Measurements from ENCODE around the gene CREB3L1. TPM values are rescaled to one million over a fixed set of nuclear protein-coding genes. Genes with fewer than 3 reads are reported as not detected.
A peak's percentile ranks its signal among the peaks of the same experiment; 100 is the strongest.

CREB3L1 gene
- total RNA-seq, 1 donor from 2014 or later = 0.53 TPM

DNA sequence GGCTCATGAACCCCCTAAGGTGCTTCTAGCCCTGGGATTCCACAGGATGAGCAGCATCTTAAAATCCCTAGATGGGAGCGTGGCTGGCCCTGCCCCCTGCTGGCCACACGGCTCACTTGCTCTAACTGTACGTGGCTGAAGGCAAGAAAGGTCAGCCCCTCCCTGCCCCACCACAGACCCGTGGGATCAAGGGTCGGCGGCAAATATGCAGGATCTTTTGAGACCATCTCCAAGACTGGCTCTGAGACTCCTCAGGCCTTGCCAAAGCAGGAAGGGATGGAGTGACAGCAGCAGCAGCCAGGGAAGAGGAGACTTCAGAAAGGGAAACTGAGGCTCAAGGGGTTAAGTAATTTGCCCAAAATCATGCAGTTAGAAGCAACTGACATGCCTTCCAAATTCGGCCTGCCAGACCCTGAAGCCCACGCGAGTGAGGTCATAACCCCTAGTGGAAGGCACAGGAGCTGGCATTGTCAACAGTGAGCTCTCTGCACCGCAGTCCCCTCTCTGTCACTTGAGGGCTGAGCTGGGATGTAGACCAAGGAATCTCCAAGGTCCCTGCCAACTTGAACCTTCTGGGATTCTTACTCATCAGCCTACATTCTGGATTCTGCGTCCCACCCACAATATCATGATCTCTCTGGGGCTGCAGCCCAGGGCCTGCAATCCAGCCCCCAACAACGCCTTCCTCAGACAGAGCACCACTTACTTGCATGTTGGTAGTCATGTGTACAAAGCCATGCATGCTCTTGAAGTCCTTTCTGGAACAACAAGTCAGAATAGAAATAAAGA, 31.4 kb downstream of the CREB3L1 start:
- H3K4me3 ChIP-seq (ENCODE audit: low read depth, low read length) = no peak overlapping the region
- no peaks in the 10 kb centered on the region for H3K27me3 ChIP-seq (ENCODE audit: control insufficient read depth, insufficient read depth, low read length)
- no peak for FAIRE-seq
- peak; percentile 46 for DNase-seq (ENCODE audit: low read depth)
- TF ChIP-seq, protein P1, sequence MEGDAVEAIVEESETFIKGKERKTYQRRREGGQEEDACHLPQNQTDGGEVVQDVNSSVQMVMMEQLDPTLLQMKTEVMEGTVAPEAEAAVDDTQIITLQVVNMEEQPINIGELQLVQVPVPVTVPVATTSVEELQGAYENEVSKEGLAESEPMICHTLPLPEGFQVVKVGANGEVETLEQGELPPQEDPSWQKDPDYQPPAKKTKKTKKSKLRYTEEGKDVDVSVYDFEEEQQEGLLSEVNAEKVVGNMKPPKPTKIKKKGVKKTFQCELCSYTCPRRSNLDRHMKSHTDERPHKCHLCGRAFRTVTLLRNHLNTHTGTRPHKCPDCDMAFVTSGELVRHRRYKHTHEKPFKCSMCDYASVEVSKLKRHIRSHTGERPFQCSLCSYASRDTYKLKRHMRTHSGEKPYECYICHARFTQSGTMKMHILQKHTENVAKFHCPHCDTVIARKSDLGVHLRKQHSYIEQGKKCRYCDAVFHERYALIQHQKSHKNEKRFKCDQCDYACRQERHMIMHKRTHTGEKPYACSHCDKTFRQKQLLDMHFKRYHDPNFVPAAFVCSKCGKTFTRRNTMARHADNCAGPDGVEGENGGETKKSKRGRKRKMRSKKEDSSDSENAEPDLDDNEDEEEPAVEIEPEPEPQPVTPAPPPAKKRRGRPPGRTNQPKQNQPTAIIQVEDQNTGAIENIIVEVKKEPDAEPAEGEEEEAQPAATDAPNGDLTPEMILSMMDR (IDR thresholded peaks at IDR 0.05; ENCODE audit: insufficient read depth, low read length, severe bottlenecking) = peak; percentile 87
- no peaks in the 10 kb centered on the region for H3K36me3 ChIP-seq (ENCODE audit: control insufficient read depth, insufficient read depth, low read length)

DNA sequence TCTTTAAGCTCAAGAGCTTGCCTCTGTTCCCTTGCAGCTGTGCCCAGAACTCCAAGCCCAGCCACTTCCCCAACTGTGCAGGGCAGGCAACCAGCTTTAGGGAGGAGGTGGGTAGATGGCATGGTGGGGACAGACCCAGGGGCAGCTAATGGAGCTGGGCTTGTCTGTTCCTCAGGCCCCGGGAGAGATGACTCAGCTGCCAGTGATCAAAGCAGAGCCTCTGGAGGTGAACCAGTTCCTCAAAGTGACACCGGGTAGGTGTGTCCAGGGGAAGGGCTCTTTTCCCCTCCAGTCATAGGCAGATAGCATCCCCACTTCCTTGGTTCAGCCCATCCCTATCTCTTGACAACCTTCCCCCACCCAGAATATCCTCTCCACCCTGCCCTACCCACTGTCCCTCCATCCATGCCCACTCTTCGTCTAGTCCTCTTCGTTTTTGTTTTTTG, 32.4 kb downstream of the CREB3L1 start:
- TF ChIP-seq, protein P1 (IDR thresholded peaks at IDR 0.05; ENCODE audit: insufficient read depth, low read length, severe bottlenecking) = no peak
- FAIRE-seq (no peak), DNase-seq (ENCODE audit: low read depth) (peak; percentile 38)
- Histone ChIP-seq H3K27me3 (ENCODE audit: control insufficient read depth, insufficient read depth, low read length) (no peaks in the 10 kb centered on the region), H3K36me3 (ENCODE audit: control insufficient read depth, insufficient read depth, low read length) (no peaks in the 10 kb centered on the region), H3K4me3 (ENCODE audit: low read depth, low read length) (no peak overlapping the region)

DNA sequence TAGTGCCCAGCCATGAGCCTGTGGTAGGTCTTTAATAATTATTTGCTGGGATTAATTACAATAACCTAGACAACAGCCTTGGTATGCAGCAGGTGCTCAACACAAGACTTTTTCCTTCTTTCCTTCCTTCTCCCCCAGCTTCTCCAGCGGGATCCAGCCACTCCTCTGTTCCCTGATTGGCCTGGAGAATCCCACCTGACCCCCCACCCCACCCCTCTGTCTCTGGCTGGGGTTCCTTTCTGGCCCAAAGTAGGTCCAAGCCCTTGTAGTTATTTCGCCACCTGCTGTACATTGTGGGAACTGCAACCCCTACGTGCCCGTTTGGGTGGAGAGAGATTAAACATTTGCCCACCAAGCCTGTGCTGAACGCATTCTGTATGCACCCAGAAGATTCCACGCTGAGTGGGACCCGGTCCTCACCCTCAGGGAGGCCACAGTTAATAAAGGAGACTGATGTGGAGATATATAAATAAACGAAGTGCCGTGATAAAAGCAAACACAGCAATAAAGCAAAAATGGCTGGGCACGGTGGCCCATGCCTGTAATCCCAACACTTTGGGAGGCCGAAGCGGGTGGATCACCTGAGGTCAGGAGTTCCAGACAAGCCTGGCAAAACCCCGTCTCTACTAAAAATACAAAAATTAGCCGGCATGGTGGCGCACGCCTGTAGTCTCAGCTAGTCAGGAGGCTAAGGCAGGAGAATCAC, 37.7 kb downstream of the CREB3L1 start:
- FAIRE-seq (no peak), DNase-seq (ENCODE audit: low read depth) (peak; percentile 55)
- no peak overlapping the region for H3K4me3 ChIP-seq (ENCODE audit: low read depth, low read length)
- no peaks in the 10 kb centered on the region for H3K36me3 ChIP-seq (ENCODE audit: control insufficient read depth, insufficient read depth, low read length)
- peaks cover 3% of the 10 kb centered on the region for H3K27me3 ChIP-seq (ENCODE audit: control insufficient read depth, insufficient read depth, low read length)
- TF ChIP-seq, protein P1 (IDR thresholded peaks at IDR 0.05; ENCODE audit: insufficient read depth, low read length, severe bottlenecking) = peak; percentile 83

DNA sequence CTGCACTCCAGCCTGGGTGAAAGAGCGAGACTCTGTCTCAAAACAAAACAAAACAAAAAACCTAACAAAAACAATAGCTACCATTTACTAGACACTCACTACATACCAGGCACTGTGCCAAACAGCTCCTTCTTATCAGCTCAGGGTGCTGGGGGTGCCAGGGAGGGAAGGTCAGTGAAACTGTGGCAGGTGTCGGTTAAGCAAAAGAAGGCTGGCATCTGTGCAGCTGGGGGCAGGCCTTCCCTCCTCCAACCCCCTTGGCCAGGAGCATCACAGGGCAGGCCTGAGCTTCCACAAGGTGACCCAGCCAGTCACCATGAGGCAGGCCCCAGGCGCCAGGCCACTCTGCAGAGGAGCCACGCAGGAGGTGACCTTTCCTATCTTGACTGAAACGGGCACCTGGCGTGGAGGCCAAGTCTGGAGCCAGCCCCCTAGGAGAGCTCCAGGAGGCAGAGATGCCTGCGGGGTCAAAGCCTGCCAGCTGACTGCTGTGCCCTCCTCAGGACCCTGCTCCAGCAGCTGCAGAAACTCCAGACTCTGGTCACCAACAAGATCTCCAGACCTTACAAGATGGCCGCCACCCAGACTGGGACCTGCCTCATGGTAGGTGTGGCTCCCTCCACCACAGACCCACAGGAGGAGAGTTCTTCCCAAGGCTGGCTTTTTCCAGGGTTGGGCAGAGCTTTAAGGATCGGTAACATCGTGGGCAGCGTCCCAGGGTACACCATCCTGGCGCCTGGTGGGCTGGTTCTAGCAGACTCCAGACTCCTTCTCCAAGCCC, 38.5 kb downstream of the CREB3L1 start:
- Histone ChIP-seq H3K4me3 (ENCODE audit: low read depth, low read length) (no peak overlapping the region), H3K27me3 (ENCODE audit: control insufficient read depth, insufficient read depth, low read length) (peaks cover 3% of the 10 kb centered on the region), H3K36me3 (ENCODE audit: control insufficient read depth, insufficient read depth, low read length) (no peaks in the 10 kb centered on the region)
- FAIRE-seq (no peak), DNase-seq (ENCODE audit: low read depth) (no peak)
- TF ChIP-seq, protein P1 (IDR thresholded peaks at IDR 0.05; ENCODE audit: insufficient read depth, low read length, severe bottlenecking) = no peak

DNA sequence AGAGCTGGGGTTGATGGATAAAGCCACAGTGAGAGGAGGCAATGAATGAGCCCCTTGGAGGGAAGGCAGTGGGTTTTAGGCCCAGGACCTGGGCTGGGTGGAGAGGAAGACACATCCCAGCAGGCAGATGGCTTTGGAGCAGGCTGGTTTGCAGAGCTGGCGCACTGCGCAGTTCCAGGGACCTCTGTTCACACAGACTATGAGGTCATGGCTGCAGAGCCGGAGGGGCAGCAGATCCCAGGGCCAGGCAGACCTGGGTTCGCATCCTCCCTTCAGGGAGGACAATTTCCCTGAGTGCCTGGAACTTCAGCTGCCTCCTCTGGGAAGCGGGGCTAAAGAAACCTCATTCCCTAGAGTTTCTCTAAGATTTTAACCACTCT, 41.6 kb downstream of the CREB3L1 start:
- Histone ChIP-seq H3K27me3 (ENCODE audit: control insufficient read depth, insufficient read depth, low read length) (peaks cover 3% of the 10 kb centered on the region), H3K4me3 (ENCODE audit: low read depth, low read length) (no peak overlapping the region), H3K36me3 (ENCODE audit: control insufficient read depth, insufficient read depth, low read length) (no peaks in the 10 kb centered on the region)
- no peak for FAIRE-seq
- TF ChIP-seq, protein P1 (IDR thresholded peaks at IDR 0.05; ENCODE audit: insufficient read depth, low read length, severe bottlenecking) = no peak
- no peak for DNase-seq (ENCODE audit: low read depth)

All from bronchial epithelial cell (primary cell).